GM12874 (cell line): ENCODE data around the gene MTMR12.

Source experiments
- TF ChIP-seq, protein P1 (sequence below): IDR thresholded peaks from 2 replicates; pipeline ENCODE4 v1.5.1; 2011; ENCODE audit warnings: low read depth, mild to moderate bottlenecking, control low read depth, low read length, moderate library complexity; ENCODE audit not compliant: insufficient read depth

Gene MTMR12

DNA sequence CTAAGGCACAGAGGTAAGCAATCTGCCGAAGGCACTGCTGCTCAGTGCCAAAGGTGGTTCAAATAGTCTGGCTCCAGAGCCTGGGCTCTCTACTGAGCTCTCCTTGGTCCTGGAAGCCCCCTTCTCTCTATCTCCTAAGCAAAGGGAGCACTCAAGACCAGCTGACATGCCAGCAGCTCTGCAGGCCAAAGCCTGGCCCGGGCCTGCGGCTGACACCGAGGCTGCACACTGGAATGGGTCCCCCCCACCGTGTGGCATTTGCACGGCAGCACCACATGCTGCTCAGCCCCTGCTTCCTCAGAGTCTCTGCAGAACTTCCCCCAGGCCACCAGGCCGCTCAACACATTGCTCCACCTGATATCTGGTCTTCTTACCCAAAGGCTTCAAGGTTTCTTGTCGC, 80.8 kb downstream of the MTMR12 start:
- TF ChIP-seq, protein P1, sequence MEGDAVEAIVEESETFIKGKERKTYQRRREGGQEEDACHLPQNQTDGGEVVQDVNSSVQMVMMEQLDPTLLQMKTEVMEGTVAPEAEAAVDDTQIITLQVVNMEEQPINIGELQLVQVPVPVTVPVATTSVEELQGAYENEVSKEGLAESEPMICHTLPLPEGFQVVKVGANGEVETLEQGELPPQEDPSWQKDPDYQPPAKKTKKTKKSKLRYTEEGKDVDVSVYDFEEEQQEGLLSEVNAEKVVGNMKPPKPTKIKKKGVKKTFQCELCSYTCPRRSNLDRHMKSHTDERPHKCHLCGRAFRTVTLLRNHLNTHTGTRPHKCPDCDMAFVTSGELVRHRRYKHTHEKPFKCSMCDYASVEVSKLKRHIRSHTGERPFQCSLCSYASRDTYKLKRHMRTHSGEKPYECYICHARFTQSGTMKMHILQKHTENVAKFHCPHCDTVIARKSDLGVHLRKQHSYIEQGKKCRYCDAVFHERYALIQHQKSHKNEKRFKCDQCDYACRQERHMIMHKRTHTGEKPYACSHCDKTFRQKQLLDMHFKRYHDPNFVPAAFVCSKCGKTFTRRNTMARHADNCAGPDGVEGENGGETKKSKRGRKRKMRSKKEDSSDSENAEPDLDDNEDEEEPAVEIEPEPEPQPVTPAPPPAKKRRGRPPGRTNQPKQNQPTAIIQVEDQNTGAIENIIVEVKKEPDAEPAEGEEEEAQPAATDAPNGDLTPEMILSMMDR = no peak

DNA sequence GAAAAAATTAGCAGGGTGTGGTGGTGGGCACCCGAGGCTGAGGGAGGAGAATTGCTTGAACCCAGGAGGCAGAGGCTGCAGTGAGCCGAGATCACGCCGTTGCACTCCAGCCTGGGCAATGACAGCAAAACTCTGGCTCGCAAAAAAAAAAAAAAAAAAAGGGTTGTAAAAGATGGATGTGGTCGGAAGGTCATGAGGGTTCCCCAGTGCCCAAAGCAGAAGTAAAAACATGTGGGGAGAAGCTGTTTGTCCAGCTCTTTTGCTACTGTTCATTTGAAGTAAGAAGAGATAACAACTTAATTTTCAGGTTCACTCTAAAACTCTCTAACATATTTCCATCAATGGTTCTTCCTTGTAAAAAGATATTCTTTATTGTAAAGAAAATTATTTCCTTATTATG, 81.5 kb downstream of the MTMR12 start:
- TF ChIP-seq, protein P1 = no peak

DNA sequence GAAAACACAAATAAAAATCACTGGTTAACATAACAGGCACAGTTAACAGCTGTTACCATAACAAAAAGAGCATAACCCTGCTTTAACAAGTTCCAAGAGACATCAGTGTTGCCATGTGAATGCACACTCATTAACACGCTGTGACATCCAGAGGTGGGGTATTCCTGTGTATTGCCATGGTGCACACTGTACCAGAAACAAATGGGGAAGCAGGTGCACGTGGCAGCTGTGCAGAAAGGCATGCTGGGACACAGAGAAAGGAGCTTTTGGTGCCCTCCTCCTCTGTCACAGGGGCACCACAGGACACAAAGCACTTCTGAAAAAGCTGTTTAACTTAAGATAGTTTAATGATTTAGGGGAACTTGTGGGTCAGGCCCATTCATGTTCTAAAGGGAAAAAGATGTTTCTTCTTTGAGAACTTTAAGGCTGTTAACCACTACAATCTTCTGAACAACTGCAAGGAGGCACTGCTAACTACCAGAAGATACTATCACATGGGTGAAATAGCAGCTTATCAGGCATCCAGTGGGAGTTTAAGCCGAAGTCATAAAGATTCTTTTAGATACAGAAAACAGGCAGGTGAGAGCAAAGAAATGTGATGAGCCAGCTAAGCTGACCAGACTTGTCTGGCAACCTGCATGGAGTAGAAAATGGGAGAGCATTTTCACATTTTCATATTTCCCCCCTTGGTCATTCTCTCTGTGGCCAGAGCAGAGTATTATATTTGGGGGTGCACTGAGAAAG, 82.2 kb downstream of the MTMR12 start:
- TF ChIP-seq, protein P1 = no peak

DNA sequence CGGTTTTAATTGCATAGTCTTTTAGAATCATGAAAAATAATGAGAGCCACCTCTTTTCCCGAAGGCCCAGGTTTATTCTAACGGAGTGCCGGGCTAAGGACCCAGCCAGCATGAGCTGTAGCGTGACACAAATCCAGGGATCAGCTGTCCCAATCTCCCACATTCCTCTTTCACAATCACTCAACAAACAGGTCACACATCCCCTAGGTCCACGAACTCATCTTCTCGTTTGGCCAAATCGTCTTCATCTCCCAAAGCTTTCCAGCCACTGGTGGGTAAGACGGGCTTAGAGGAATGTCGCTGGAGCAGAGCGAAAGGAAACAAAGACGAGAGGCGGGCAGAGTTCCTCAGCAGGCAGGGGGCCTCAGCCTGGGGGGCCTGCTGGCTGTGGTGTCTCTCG, 83.2 kb downstream of the MTMR12 start:
- TF ChIP-seq, protein P1 = no peak

DNA sequence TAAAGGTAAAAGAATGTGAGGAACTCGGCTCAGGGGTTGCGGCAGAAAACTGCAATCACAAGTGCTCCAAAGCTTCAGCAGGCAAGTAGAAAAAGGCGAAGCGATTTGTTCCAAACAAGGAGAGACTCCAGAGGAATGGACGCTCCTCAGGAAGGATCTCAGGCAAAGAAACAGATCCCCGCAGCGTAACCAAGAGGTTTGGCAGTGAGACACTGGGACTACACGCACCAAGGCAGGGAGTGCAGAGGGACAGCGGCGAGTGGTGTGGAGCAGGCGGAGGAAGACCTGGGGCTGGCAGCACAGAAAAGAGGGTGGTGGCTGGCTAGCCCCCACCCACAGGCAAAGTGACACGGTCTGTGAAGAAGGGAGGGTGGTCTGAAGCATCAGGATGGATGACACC, 83.9 kb downstream of the MTMR12 start:
- TF ChIP-seq, protein P1 = no peak

DNA sequence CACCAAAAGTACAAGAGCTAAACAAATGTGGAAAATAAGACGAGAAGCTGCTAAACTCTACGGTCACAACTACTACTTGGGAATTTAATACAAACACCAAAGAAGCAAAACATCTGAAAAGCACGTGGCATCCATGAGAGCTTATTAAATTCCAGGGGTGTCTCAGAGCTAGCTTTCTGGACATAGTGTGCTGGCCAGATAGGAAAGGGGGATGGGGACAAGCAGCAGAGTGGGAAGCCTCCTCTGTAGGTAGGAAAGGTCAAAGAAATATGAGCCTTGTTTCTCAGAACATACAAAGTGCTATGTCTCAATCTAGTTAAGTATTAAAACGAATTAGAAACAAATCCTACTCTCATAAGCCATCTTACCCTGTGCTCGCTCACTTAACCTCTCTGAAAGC, 87.3 kb downstream of the MTMR12 start:
- TF ChIP-seq, protein P1 = no peak

DNA sequence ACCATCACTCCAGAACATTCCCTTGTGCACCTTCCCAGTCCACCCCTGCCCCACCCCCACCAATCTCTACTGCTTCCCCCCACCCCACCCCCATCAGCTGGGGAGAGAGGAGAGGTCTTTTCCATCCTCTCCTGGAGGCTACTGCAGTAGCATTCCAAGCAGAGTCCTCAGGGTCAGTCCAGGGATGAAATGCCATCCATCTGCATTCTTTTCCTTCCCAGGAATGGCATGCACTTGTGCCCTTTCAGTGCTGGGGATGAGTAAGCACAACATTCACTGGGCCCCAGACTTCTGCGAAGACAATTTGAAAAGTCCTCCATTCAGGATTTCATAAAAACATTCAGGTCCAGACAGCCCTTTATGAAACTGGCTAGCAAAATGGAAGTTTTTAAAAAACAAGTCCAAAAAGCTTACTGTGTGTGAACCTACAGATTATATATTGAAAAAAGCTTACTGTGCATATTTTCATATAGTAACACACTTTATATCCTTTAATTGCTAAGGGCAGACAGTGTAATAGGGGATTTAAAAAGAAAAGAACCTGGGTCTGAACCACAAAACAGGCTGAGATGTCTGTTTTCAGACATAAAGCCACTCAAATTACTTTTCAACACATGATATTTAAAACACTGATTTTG, 88.6 kb downstream of the MTMR12 start:
- TF ChIP-seq, protein P1 = no peak
